ENCODE results near the gene SLC30A3.

Gene SLC30A3

DNA sequence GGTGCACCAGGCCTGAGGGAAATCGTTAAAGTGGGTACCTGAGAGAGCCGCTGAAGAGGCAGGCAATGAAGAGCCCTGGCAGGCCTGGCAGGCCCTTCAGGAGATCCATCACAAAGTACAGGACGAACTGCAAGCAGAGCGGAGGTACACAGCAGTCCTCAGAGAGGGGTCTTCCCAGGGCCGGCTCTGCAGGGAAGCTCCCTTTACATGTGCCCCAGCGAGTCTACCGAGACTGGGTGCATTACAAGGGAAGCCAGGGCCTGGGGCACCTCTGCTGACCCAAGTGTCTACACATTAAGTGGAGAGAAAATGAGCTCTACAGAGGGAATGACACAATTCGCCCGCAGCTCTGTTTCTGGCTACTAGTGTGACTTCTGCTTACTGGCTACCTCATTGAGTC is 59.1 kb downstream of the SLC30A3 start:
- TF ChIP-seq CTCF (IDR thresholded peaks at IDR 0.05) = no peak
- no peak overlapping the region for H3K4me3 ChIP-seq (ENCODE audit: low read depth, low read length)
- no peak overlapping the region for H2AFZ ChIP-seq
- H3K4me2 ChIP-seq (ENCODE audit: low read length) = no peak overlapping the region
- H3K27me3 ChIP-seq (ENCODE audit: control insufficient read depth, insufficient read depth, low read length) = no peaks in the 10 kb centered on the region
- no peaks in the 10 kb centered on the region for H3K79me2 ChIP-seq
- H3K36me3 ChIP-seq (ENCODE audit: control insufficient read depth, insufficient read depth, low read length) = no peaks in the 10 kb centered on the region
- no peak overlapping the region for H3K9ac ChIP-seq
- no peak overlapping the region for H3K27ac ChIP-seq
- H3K9me3 ChIP-seq (ENCODE audit: control insufficient read depth, low read length) = no peaks in the 10 kb centered on the region
- H3K4me1 ChIP-seq = no peaks in the 10 kb centered on the region

Measured in parathyroid adenoma (tissue), 2 donors.